ENCODE results near the gene SLC38A10.

Gene SLC38A10

DNA sequence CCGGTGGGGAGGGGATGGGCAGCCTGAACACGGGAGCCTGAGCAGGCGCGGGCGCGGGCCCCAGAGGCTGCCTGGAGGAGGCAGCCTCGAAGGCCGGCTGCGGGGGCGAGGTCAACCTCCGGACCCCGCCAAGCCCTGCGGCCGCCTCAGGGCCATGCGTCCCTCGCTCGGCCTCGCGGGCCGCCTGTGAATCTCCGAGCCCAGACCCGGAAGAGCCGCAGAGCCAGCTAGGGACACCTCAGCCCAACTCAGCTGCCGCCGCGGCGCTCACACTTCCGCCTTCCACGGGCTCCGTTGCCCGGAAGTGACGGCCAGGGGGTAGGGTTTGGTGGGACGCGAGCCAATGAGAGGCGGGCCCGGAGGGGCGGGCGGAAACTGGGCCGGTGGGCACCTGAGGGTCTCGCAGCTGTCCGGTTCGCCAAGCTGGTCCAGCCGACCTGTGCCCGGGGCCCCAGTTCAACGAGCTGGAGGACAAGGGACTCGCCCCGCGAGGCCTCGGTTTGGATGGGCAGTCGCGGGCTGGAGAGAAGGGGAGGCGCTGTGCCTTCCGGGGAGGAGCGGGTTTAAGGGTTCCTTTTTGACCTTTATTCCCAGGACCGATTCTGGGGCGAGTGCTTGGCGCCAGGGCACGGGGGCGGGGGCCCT is at the start of gene SLC38A10:
Gene SLC38A10 (minus strand): TSS at position 277 of the 645 bp plus-strand sequence. CDS start 386 bp downstream, outside the sequence.
- DNase-seq (ENCODE audit: low read depth), result peak; percentile 85

DNA sequence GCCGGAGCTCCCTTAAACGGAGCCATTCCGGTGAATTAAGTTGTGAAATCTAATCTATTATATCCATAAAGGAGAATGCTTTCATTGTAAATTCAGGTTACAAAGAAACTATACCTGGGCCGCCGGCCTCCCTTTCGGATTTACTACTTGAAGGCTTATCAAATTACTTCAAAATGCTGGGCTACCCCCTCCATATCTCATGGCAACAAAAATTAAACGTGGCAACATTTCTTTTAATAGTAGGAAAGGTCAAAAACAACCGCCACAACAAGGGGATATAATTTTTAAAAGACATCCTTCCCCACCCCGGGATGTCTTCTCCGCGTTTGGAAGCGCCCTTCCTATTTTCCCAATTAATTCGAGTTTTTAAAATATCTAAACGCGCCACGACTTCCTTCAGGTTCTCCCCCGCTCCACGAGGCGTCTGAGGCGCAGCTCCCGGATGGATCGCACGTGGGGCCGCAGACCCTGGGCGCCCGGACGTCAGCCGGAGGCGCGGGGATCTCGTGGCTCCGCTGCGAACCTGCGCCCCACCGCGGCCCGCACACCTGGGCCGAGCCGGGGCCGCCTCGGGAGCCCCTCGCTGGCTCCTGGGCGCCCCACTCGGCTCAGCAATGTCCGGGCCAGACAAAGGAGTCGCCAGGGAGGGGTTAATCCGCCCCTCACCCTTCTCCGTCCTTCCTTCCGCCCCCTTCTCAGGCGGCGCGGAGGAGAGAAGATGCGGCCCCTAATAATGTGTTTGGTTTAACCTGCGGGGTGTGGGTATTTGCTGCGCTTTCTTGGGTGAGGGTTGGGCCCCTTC is 47.4 kb upstream of the SLC38A10 start:
- no peak for DNase-seq (ENCODE audit: low read depth)

DNA sequence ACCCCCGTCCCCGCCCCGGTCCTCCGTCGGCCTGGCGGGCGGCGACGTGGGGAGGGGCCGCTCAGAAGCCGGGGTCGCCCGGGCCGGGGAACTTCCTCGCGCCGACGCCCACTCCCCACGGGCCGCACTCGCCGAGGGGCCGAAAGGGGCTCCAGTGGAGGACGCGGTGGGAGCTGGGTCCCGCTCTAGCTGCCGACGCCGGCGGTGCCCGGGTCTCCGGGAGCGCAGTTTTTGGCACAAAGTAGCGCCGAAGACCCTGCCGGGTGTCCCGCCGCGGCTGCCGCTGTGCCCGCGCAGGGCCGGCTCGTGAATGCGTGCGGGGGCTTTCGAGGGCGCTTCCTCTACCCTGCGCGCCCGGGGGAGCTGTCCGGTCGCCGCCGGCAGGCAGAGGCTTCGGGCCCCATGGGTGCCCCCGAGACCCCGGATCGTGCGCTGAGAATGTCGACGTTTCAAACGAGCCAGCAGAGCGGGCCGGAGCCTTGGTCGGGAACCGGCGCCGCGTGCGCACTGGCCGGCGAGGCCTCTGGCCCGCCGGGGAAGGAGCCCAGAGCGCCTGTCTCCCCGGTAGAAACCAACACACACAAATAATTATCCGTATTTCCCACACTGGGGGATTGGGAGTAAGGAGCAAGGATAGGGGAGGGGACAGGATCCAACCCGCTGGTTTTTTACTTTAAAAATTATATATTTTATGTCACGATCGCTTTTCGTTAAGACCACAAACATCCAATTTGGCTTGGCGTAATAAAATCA is 46.6 kb upstream of the SLC38A10 start:
- DNase-seq (ENCODE audit: low read depth), result no peak

DNA sequence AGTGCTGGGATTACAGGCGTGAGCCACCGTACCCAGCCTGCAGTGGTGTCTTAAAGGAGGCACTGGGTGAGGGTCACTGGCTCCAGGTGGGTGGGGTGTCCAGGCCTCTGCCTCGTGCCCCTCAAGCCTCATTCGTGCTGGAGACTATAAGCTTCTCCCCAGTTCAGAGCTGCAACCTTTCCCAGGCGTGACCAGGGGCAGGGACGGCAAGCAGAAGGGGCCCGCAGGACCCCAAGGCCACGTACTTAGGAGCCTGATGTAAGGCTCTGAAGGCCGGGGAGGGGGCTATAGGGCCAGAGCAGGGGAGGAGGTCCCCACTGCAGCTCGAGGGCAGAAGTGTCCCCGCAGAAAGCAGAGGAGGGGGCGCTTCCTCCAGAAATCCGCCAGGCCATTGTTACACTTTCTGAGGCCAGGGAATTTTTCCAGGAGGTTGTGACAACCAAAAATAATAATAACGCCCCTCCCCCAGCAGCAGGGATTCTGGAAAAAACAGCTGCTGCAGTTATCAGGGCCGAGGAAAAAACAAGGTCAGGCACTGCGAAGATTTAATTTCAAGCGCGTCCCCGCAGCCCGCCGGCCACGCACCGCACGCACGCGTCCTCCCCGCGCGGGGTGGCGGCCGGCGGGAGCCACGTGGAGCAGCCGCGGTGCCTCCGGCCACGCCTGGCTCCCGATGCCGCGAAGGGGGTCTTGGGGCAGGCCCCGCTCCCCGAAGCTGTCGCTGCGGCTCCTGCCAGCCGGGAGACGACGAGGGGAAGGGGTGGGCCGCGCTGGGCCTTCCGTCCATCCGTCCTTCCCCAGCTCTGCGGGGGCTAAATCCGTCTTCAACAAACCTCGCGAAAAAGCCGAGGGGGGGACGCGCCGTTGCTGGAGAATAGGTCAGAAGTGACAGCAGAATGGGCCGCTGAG is 45.8 kb upstream of the SLC38A10 start:
- no peak for DNase-seq (ENCODE audit: low read depth)

DNA sequence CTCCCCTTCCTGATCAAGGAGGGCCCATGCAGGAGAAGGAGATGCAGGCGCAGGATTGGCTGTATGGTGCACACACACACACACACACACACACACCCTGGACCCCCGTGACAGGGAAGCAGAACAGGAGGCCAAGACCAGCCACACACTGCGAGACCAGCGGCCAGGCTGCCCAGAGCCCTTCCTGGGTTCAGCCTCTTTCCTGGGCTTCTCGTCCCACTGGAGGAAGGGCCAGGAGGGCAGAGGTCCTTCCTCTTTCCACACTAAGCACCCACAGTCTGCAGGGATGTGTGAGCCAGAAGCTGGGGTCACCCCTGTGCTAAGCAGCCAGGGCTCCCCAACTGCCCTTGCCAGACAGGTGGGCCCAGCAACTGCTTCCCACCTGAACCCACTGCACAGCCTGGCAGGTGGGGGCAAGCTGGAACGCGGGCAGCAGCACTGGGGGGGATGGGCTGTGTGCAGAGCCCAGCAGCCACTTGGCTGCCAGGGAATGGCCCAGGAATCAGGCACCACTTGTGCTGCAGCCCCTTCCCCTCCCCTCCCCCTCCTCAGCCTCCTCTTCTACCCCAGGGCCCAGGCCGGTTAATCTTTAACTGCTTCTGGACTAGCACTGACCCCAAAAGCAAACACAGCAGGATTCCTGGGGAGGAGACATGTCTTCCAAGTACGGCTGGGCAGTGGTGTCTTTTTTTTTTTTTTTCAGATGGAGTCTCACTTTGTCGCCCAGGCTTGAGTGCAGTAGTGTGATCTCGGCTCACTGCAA is 44.6 kb upstream of the SLC38A10 start:
- DNase-seq (ENCODE audit: low read depth), result no peak

DNA sequence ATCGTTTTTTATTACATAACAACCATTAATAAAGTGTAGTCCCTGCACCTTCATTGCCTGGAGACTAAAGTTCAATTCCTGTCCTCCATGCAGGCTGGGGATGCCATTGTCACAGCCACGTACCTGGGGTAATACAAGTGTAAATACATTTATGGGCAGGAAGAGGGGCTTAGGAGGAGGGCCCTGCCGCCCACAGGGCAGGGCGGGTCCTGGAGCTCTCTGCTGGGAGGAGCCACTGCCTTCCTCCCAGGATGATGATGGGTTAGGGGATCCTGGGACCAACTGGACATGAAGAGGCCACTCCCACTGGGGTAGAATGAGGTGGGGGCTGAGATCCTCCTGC is 44.1 kb upstream of the SLC38A10 start:
- no peak for DNase-seq (ENCODE audit: low read depth)

DNA sequence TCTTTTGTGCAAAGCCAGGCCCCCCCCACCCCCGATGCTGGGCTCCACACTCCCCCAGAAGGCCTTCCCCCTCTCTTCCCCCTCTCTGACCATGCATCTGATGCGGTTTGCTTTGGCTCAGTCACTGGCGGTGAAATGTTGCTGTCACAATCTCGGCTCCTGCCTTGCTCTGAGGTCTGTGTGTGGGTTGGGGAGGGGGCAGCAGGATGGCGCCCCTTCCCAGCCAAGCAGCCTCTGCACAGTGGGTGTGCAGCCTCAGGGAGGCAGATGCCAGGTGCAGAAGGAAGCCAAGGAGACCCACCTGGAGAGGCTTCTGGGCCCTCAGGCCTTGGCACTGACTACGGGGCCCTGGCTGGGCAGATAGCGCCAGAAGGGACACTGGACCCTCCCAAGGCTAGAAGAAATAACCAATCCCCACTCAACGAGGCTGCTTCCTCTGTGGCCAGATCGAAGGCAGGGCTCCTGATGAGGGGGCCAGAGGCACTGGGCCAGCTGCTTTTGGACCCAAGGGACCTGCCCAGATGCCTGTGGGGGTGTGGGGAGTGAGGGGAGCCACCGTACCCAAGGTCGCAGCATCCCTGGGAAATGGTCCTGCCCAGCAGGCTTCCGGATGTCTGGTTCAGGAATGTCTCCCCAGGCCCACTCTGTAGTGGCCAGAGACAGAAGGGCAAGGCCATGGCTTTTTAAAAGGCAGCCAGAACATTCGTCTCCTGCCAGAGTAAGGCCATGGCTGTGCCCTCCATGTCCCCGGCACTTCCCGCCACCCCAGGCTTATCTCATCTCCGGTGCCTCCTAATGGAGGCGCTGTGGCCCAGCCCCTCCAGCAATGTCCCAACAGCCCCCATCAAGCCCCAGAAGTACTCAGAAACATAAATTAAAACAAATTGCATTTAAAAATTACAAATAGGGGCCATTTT is 43.4 kb upstream of the SLC38A10 start:
- DNase-seq (ENCODE audit: low read depth), result no peak

DNA sequence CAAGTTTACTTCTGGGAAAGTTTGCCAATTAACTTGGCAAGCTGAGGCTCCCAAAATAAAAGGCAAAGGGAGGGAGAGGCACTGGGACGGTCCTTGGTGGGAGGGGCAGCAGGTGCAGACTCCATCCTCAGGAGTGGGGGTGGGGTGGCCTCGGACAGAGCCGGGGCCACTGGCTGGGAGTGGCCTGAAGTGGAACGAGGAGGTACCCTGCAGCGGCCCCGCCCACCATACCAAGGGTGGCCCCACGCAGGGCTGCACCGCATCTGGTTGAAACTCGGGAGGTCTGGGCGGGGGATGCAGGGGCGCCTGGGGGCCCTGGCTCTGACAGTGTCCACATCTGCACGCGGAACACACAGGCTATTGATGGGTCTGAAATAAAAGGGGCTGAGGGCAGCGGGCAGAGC is 42.4 kb upstream of the SLC38A10 start:
- DNase-seq (ENCODE audit: low read depth), result no peak

DNA sequence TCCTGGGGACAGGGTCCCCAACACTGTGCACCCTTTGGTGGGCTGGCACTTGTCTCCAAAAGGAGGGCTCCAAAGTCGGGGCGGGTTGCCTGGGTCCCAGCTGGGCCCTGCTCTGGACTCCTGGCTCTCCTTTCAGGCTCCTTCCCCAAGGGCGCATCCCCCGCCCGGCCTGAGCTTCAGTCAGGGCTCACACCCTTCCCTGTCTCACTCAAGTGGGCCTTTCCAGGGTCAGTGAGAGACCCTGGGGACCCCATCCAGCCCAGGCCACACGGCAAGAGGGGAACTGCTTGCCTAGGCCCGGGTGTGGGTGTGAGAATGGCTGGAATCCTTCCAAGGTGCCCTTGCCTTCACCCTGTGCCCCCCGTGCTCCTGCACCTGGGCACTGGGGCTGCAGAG is 41.8 kb upstream of the SLC38A10 start:
- DNase-seq (ENCODE audit: low read depth), result no peak

DNA sequence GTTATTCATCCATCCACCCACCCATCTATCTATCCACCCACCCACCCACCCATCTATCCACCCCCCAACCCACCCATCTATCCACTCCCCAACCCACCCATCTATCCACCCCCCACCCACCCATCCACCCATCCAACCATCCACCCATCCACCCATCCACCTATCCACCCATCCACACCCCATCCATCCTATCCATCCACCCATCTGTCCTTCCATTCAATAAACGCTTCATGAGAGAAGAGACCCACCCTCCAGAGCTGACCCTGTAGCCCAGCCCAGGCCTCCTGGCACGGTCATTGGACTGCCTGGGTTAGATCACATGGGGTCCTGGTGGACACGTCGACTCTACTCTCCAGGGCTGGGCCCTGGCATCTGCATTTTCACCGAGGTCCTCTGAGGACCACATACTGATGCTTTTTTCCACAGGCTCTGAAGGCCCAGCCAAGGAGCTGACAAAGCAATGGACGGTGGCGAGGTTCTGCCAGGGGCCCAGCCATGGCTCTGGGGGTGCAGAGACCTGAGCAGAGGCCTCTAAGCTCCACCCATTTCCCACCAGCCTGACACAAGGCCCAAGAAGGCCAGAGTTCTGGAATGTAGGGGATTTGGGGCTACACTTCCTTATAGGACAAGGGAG is 41.3 kb upstream of the SLC38A10 start:
- no peak for DNase-seq (ENCODE audit: low read depth)

DNA sequence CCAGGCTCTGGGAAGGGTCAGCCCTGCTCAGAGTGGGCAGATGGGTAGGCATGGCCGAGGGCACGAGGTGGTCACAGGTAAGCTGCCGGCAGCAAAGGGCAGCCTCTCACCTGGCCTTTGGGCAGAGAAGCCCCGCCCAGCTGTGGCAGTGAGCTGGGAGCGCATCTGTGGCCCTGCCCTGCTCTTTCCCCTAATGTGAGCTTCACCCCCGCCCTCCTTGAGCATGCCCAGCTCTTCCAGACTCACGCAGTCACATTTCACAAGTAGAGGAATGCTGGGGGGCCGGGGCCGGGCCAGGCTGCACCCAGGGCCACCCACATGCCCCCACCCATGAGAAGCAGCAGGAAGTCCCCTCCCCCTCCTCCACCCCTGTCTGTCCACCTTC is 40.7 kb upstream of the SLC38A10 start:
- DNase-seq (ENCODE audit: low read depth), result no peak

DNA sequence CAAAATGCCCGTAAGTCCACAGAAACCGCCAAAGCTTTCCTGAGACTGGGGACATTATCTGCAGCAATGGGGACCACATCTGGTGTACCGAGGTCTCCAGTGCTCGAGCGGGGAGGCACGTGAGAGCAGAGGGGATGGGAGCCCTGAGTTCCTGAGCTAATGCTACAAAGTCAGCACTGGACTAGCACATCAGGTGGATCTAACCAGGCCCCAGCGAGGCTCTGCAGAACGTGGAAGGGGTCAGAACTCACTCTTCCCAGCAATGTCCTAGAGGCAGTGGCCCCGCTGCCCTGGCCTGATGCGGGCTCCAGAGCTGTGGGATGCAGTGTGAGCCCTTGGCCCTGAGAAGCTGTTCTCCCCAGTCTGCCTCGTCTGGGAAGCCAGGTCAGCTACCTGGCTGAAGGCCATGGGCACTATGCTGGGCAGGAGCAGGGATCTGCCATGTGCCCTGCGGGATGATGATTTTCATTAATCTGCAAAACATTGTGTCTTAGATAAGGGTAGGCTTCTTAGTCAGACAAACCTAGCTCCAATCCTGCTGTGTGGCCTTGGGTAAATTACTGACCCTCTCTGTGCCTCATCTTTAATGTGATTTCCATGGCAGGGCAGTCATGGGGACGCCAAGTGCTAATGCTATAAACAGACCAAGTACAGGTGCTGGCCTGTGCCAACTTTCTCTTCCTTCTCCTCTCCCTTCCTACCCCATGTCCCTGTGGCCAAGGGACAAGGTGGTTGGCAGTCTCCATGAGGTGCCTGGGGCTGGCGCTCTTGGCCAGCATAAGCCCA is 40.1 kb upstream of the SLC38A10 start:
- DNase-seq (ENCODE audit: low read depth), result no peak

DNA sequence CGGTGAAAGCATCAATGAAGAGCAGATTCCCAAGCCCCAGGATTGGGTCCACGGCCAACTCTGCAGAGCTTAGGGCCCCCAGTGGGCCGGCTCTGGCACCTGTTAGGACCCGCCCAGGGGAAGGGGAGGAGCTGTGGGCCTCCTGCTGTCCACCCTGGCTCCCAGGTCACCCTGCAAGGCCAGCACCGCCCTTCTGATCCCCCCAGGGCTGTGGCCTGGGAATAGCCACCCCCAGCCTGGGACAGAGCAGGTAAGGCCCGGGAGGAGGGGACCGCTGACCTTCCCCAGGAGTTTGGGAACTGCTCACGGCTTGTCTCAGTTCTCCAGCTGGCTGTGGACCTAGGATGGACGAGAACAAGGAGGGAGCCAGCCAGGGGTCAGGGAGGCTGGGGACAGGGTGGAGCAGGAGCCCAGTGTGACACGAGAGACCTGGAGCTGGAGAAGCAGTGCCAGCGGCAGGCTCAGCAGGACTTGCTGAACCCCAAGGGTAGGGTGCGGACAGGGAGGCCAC is 39.3 kb upstream of the SLC38A10 start:
- no peak for DNase-seq (ENCODE audit: low read depth)

DNA sequence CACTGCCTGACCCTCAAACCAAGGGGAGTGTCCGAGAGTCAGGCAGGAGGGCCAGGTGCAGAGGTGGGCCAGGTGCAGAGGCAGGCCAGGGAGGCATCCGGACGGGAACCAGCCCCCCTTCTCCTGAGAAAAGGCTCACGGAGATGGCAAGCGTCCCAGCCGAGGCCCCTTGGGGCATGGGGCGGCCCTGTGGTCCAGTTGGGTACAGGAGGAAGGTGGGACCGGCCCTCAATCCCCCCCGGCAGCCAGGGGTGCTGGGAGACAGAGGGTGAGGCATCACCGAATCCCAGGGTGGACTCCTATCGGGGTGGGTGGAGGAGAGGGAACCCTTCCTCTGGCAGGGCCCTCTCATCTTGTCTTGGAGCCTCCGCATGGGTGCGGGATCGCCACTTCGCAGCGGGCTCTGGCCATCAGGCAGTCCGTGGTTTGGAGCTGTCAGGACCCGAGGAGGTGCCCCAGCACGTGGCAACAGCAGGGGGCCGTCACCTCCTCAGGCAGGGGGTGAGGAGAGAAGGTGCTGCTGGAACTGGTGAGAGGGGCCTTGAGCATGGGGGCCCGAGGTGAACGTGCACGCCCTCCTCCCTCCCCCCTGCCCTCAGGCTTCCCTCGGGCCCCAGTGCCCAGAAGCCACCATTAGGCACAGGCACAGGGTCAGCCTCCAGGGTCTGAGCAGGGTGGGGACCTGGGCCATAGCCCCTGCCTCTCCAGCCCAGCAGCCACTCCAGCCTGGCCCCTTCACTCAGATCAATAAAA is 38.7 kb upstream of the SLC38A10 start:
- no peak for DNase-seq (ENCODE audit: low read depth)

DNA sequence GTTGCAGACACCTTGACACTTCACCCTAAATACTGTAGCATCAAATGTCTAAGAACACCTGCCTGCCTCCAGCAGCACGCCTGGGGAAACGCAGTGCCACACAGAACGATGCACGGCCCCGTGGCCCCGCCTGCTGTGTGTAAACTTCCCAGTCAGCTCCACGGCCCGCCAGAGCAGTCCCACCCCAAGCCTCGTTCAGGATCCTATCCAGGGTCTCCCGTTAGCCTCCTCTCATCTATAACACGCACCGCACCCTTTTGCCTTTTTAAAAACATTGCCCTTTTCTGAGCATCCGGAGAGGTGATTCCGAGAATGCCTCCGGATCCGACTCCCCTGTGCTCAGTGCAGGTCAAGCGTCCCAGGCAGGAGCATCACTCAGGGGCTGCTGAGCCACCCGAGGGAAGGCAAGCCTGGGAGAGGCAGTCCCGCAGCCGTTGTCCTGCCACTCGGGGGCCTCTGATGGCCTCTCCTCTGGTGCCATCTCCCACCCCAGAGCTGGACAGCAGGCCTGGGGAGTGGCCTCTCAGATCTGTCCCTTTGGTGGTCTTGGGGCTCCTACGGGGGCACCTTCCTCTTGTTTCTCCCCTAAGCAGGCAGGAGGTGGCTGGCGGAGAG is 37.9 kb upstream of the SLC38A10 start:
- DNase-seq (ENCODE audit: low read depth), result no peak

DNA sequence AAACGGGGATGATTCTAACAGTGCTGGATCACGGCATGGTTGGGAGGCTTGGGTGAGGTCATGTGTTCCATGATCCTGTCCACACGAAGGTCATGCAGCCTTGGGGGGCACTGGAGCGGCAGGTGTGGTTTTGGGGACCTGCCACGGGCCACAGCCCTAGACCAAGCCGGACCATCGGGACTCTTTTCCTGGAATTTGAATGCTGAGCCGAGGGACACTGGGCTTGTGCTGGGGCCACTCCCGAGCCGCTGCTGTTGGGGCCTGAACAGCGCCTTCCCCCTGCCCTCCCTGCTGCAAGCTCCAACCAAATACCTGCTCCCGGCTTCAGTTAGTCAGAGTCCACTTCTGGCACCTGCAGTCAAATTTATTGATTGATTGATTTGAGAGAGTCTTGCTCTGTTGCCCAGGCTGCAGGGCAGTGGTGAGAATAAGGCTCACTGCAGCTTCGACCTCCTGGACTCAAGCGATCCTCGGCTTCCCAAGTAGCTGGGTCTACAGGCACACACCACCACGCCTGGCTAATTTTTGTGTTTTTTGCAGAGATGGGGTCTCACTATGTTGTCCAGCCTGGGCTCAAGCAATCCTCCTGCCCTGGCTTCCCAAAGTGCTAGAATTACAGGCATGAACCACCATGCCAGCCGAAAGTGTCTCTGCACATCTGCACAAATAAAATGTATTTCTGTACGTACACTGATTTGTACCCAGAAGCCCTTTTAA is 37.2 kb upstream of the SLC38A10 start:
- DNase-seq (ENCODE audit: low read depth), result no peak

DNA sequence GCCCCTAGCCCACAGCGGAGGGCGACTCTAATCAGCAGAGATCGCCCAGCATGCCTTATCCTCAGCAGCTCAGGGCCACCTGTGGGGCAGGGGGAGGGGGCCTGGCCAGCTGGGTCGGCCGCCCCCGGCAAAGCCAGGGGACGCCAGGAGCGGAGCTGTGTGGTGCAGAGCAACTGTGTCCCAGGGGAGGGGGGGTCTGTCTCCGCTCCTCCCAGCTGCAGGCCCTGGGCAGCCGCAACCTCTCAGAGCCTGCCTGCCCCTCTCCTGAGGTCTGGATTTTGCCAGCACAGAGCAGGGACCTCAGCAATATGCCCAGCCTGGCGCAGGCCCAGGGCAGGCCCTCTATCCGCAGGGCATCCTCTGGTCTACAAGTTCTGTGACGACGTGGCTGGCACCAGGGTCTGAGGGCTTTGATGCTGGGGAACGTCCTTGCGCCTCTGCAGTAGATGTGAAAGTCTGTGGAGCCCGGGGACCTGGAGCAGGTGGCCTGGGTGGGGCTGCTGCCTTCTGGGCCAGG is 36.5 kb upstream of the SLC38A10 start:
- DNase-seq (ENCODE audit: low read depth), result no peak

All from T-helper 22 cell (primary cell).